Left renal cortex interstitium (tissue), 4 donors: ENCODE data around the gene SERTAD3. TPM values are rescaled to one million over a fixed set of nuclear protein-coding genes. Genes with fewer than 3 reads are reported as not detected.

ENCODE experiments used
- polyA plus RNA-seq, 4 donors: library from polyadenylated mRNA; unstranded; fragments of 120-200 nt; gene quantifications; one replicate each; pipeline ENCODE4 v1.2.1, GENCODE V29; 2013; ENCODE audit not compliant: insufficient read length in 4 of 4

SERTAD3 gene
- polyA plus RNA-seq, 4 donors = 29.5 to 49.1 (median 38.5) TPM

Other genes with a start within 250 kb of the SERTAD3 start
- under 1 TPM in 3 of 4 donors, not detected in 1; 0.07 to 0.47 (median 0.14) TPM for gene TTC9B, start 226.0 kb downstream of the SERTAD3 start, polyA plus RNA-seq
- gene CCNP, start 217.6 kb downstream of the SERTAD3 start, polyA plus RNA-seq = 1 to 10 TPM; 1.0 to 2.6 (median 1.9) TPM
- gene AKT2, start 159.0 kb downstream of the SERTAD3 start, polyA plus RNA-seq = 100 to 1,000 TPM; 131 to 226 (median 200) TPM
- 10 to 100 TPM in 3 of 4 donors, 1 to 10 TPM in 1; 9.7 to 16.8 (median 14.1) TPM for gene C19orf47, start 95.9 kb downstream of the SERTAD3 start, polyA plus RNA-seq
- 100 to 1,000 TPM; 215 to 340 (median 265) TPM for gene PLD3, start 95.6 kb downstream of the SERTAD3 start, polyA plus RNA-seq
- under 1 TPM; 0.06 to 0.18 (median 0.14) TPM for gene HIPK4, start 54.2 kb downstream of the SERTAD3 start, polyA plus RNA-seq
- 10 to 100 TPM; 10.4 to 15.5 (median 13.0) TPM for gene PRX, start 31.0 kb downstream of the SERTAD3 start, polyA plus RNA-seq
- 10 to 100 TPM in 1 of 4 donors, 1 to 10 TPM in 3; 6.9 to 12.7 (median 8.3) TPM for gene SERTAD1, start 18.3 kb downstream of the SERTAD3 start, polyA plus RNA-seq
- 10 to 100 TPM; 40.4 to 67.0 (median 49.9) TPM for gene BLVRB, start 21.4 kb upstream of the SERTAD3 start, polyA plus RNA-seq
- 1 to 10 TPM in 3 of 4 donors, under 1 TPM in 1; 0.92 to 2.2 (median 1.6) TPM for gene SPTBN4, start 22.7 kb upstream of the SERTAD3 start, polyA plus RNA-seq
- 10 to 100 TPM; 32.8 to 61.1 (median 43.8) TPM for gene SHKBP1, start 132.5 kb upstream of the SERTAD3 start, polyA plus RNA-seq
- 100 to 1,000 TPM; 174 to 362 (median 282) TPM for gene LTBP4, start 157.0 kb upstream of the SERTAD3 start, polyA plus RNA-seq
- 10 to 100 TPM in 3 of 4 donors, 1 to 10 TPM in 1; 8.9 to 20.7 (median 16.3) TPM for gene NUMBL, start 246.3 kb upstream of the SERTAD3 start, polyA plus RNA-seq